ENCODE results near the gene FAM167B. TPM values are rescaled to one million over a fixed set of nuclear protein-coding genes. Genes with fewer than 3 reads are reported as not detected.
"Not testable (repeated sequence)": the region's sequence is repeated elsewhere in the genome, so short reads cannot be mapped to it uniquely, and the experiment has no call there.

FAM167B gene
- total RNA-seq, 1 donor from 2014 or later, result 0.57 TPM

GRCh38 chr1:32275424-32275823 lies 28.4 kb downstream of the FAM167B start:
- no peak overlapping the region for H3K27ac Mint-ChIP-seq
- intact Hi-C loops (cut with micrococcal nuclease), result loop anchor here (10.0 kb wide), 1 partner anchor 51 kb away; the partner anchor contains the start of genes EIF3I and TMEM234

GRCh38 chr1:32276032-32276782 lies 29.2 kb downstream of the FAM167B start:
- H3K27me3 Mint-ChIP-seq (ENCODE audit: insufficient read depth), result no peaks in the 10 kb centered on the region
- peaks cover 58% of the 10 kb centered on the region for H3K36me3 Mint-ChIP-seq (ENCODE audit: low read depth)
- intact Hi-C loops (cut with micrococcal nuclease), result loop anchor here (10.0 kb wide), 1 partner anchor 51 kb away; the partner anchor contains the start of genes EIF3I and TMEM234
- peak overlapping the region; percentile 50 for H3K27ac Mint-ChIP-seq
- no peak overlapping the region for H3K4me3 Mint-ChIP-seq
- DNase-seq (ENCODE audit: low spot score), result no peak
- H3K9me3 Mint-ChIP-seq, result no peaks in the 10 kb centered on the region
- peaks cover 38% of the 10 kb centered on the region for H3K4me1 Mint-ChIP-seq (ENCODE audit: low read depth)

More at GRCh38 chr1:32275424-32275823, 28.4 kb downstream of the FAM167B start:
- Mint-ChIP-seq H3K4me3 (no peak overlapping the region), H3K4me1 (ENCODE audit: low read depth) (peaks cover 42% of the 10 kb centered on the region), H3K27me3 (ENCODE audit: insufficient read depth) (no peaks in the 10 kb centered on the region), H3K36me3 (ENCODE audit: low read depth) (peaks cover 62% of the 10 kb centered on the region), H3K9me3 (no peaks in the 10 kb centered on the region)
- DNase-seq (ENCODE audit: low spot score), result no peak

GRCh38 chr1:32284777-32285176 lies 37.8 kb downstream of the FAM167B start:
- H3K36me3 Mint-ChIP-seq (ENCODE audit: low read depth), result peaks cover 28% of the 10 kb centered on the region
- H3K4me3 Mint-ChIP-seq; DNase-seq (ENCODE audit: low spot score); H3K27me3 Mint-ChIP-seq (ENCODE audit: insufficient read depth); intact Hi-C loops (cut with micrococcal nuclease); H3K27ac Mint-ChIP-seq; H3K4me1 Mint-ChIP-seq (ENCODE audit: low read depth); H3K9me3 Mint-ChIP-seq: not testable (repeated sequence)

- peaks cover 27% of the 10 kb centered on the region for H3K36me3 Mint-ChIP-seq (ENCODE audit: low read depth)
- DNase-seq (ENCODE audit: low spot score), result no peak
- no peak overlapping the region for H3K27ac Mint-ChIP-seq
- H3K27me3 Mint-ChIP-seq (ENCODE audit: insufficient read depth), result no peaks in the 10 kb centered on the region
- H3K4me3 Mint-ChIP-seq, result no peak overlapping the region
- H3K9me3 Mint-ChIP-seq, result no peaks in the 10 kb centered on the region
- intact Hi-C loops (cut with micrococcal nuclease), result no loop called here
- no peaks in the 10 kb centered on the region for H3K4me1 Mint-ChIP-seq (ENCODE audit: low read depth)
These were observed 38.6 kb downstream of the FAM167B start for GRCh38 chr1:32285658-32286057.

GRCh38 chr1:32286763-32287162 lies 39.7 kb downstream of the FAM167B start:
- H3K4me3 Mint-ChIP-seq, result no peak overlapping the region
- H3K4me1 Mint-ChIP-seq (ENCODE audit: low read depth), result peaks cover 7% of the 10 kb centered on the region
- H3K9me3 Mint-ChIP-seq, result no peaks in the 10 kb centered on the region
- no peaks in the 10 kb centered on the region for H3K27me3 Mint-ChIP-seq (ENCODE audit: insufficient read depth)
- H3K27ac Mint-ChIP-seq, result no peak overlapping the region
- DNase-seq (ENCODE audit: low spot score), result no peak
- H3K36me3 Mint-ChIP-seq (ENCODE audit: low read depth), result peaks cover 27% of the 10 kb centered on the region
- intact Hi-C loops (cut with micrococcal nuclease), result no loop called here

- no peak for DNase-seq (ENCODE audit: low spot score)
- Mint-ChIP-seq H3K27ac (no peak overlapping the region), H3K36me3 (ENCODE audit: low read depth) (peaks cover 27% of the 10 kb centered on the region), H3K4me1 (ENCODE audit: low read depth) (peaks cover 14% of the 10 kb centered on the region), H3K27me3 (ENCODE audit: insufficient read depth) (no peaks in the 10 kb centered on the region), H3K9me3 (no peaks in the 10 kb centered on the region), H3K4me3 (no peak overlapping the region)
- intact Hi-C loops (cut with micrococcal nuclease), result no loop called here
These were observed 42.2 kb downstream of the FAM167B start for GRCh38 chr1:32289256-32289655.

GRCh38 chr1:32291145-32291707 lies 44.2 kb downstream of the FAM167B start:
- H3K36me3 Mint-ChIP-seq (ENCODE audit: low read depth), result peaks cover 22% of the 10 kb centered on the region
- peak overlapping the region; percentile 93 for H3K4me3 Mint-ChIP-seq
- peaks cover 30% of the 10 kb centered on the region for H3K4me1 Mint-ChIP-seq (ENCODE audit: low read depth)
- intact Hi-C loops (cut with micrococcal nuclease), result loop anchor here (2.0 kb wide), 2 partner anchors 18 to 50 kb away; no protein-coding TSS in a partner anchor
- H3K27me3 Mint-ChIP-seq (ENCODE audit: insufficient read depth), result no peaks in the 10 kb centered on the region
- peak overlapping the region; percentile 94 for H3K27ac Mint-ChIP-seq
- no peak for DNase-seq (ENCODE audit: low spot score)
- no peaks in the 10 kb centered on the region for H3K9me3 Mint-ChIP-seq

GRCh38 chr1:32291708-32292538 lies 44.9 kb downstream of the FAM167B start, which contains the start of gene HDAC1:
TSS of gene HDAC1 (plus strand) at chr1:32292083. CDS start at chr1:32292170, 87 bp downstream.
- Mint-ChIP-seq H3K9me3 (no peaks in the 10 kb centered on the region), H3K4me1 (ENCODE audit: low read depth) (peaks cover 37% of the 10 kb centered on the region), H3K36me3 (ENCODE audit: low read depth) (peaks cover 22% of the 10 kb centered on the region), H3K27me3 (ENCODE audit: insufficient read depth) (no peaks in the 10 kb centered on the region), H3K4me3 (peak within 1 kb of the TSS; percentile 93), H3K27ac (peak within 1 kb of the TSS; percentile 94)
- intact Hi-C loops (cut with micrococcal nuclease), result loop anchor here (1.0 to 2.0 kb wide), 13 partner anchors 19 to 359 kb away; partner anchors contain the start of genes BSDC1, CCDC28B, EIF3I and IQCC
- peak; percentile 96 for DNase-seq (ENCODE audit: low spot score)

GRCh38 chr1:32298211-32298610 lies 51.2 kb downstream of the FAM167B start:
- H3K27ac Mint-ChIP-seq; H3K9me3 Mint-ChIP-seq; DNase-seq (ENCODE audit: low spot score); H3K27me3 Mint-ChIP-seq (ENCODE audit: insufficient read depth); H3K4me3 Mint-ChIP-seq; intact Hi-C loops (cut with micrococcal nuclease): not testable (repeated sequence)
- Mint-ChIP-seq H3K4me1 (ENCODE audit: low read depth) (peaks cover 50% of the 10 kb centered on the region), H3K36me3 (ENCODE audit: low read depth) (peaks cover 38% of the 10 kb centered on the region)

Other genes starting within 250 kb of the FAM167B start
- gene KHDRBS1, start 233.4 kb upstream of the FAM167B start, total RNA-seq, result 156 and 158 TPM in 2 replicates
- gene TMEM39B, start 174.3 kb upstream of the FAM167B start, total RNA-seq, result 34.2 and 38.8 TPM in 2 replicates
- 76.7 and 78.6 TPM in 2 replicates for gene KPNA6, start 139.2 kb upstream of the FAM167B start, total RNA-seq
- gene TXLNA, start 67.5 kb upstream of the FAM167B start, total RNA-seq, result 109 and 110 TPM in 2 replicates
- gene CCDC28B, start 46.6 kb upstream of the FAM167B start, total RNA-seq, result 28.2 and 32.6 TPM in 2 replicates
- 5.7 and 6.0 TPM in 2 replicates for gene IQCC, start 41.6 kb upstream of the FAM167B start, total RNA-seq
- 0.15 TPM in 1 of 2 replicates, not detected in the other for gene DCDC2B, start 38.1 kb upstream of the FAM167B start, total RNA-seq
- 13.5 and 15.0 TPM in 2 replicates for gene TMEM234, start 24.9 kb upstream of the FAM167B start, total RNA-seq
- gene EIF3I, start 24.8 kb upstream of the FAM167B start, total RNA-seq, result 297 TPM in 2 replicates
- 269 and 281 TPM in 2 replicates for gene LCK, start 4.0 kb downstream of the FAM167B start, total RNA-seq
- 177 and 179 TPM in 2 replicates for gene HDAC1, start 44.9 kb downstream of the FAM167B start, total RNA-seq
- gene MARCKSL1, start 89.0 kb downstream of the FAM167B start, total RNA-seq, result 31.6 and 31.8 TPM in 2 replicates
- 4.0 TPM in 2 replicates for gene FAM229A, start 115.3 kb downstream of the FAM167B start, total RNA-seq
- gene TSSK3, start 115.3 kb downstream of the FAM167B start, total RNA-seq, result 0.51 and 1.3 TPM in 2 replicates
- gene BSDC1, start 147.2 kb downstream of the FAM167B start, total RNA-seq, result 48.8 and 50.3 TPM in 2 replicates
- gene ZBTB8B, start 217.8 kb downstream of the FAM167B start, total RNA-seq, result not detected in 2 replicates